Measurements from ENCODE around the gene ACP3. TPM values are rescaled to one million over a fixed set of nuclear protein-coding genes. Genes with fewer than 3 reads are reported as not detected.

Gene ACP3
- total RNA-seq = 0.77 and 3.5 TPM in 2 replicates
- polyA plus RNA-seq = 3.9 and 25.3 TPM in 2 replicates
- polyA plus RNA-seq (2012) = 2.6 and 14.7 TPM in 2 replicates
- 5.9 and 83.5 TPM in 2 replicates for polyA minus RNA-seq (ENCODE audit: low replicate concordance)

- no peaks in the 10 kb centered on the region for H3K27me3 ChIP-seq (ENCODE audit: control insufficient read depth, insufficient read depth, low read length)
- peak within 1 kb of the TSS in 3 of 4 experiments; percentile 4 to 48 (median 7) for H3K4me3 ChIP-seq (replicated peaks in 1 of 4; ENCODE audit: control extremely low read depth in 1 of 4, insufficient read depth in 1 of 4, low read depth in 3 of 4, low read length in 4 of 4)
- H4K20me1 ChIP-seq (ENCODE audit: control insufficient read depth, extremely low read depth, insufficient read depth, low read length) = no peaks in the 10 kb centered on the region
- H3K27ac ChIP-seq (ENCODE audit: insufficient read depth, low read length) = peak within 1 kb of the TSS; percentile 3
- no peaks in the 10 kb centered on the region for H3K9me3 ChIP-seq (ENCODE audit: control insufficient read depth, insufficient read depth, low read depth, low read length)
- TF ChIP-seq CTCF (conservative IDR thresholded peaks at IDR 0.05 in 1 of 2, IDR thresholded peaks at IDR 0.05 in 1 of 2; ENCODE audit: low read depth in 1 of 2, low read length in 2 of 2) (no peak), EZH2 (IDR thresholded peaks at IDR 0.05; ENCODE audit: low read length, missing control alignments) (no peak)
- H3K79me2 ChIP-seq (ENCODE audit: control insufficient read depth, insufficient read depth, low read length) = no peaks in the 10 kb centered on the region
- DNase-seq (ENCODE audit: low read depth in 2 of 2) = peak; percentile 90 to 96
- H3K4me1 ChIP-seq (ENCODE audit: control insufficient read depth, extremely low read depth, insufficient read depth, low read length) = peaks cover 6% of the 10 kb centered on the region
- H3K36me3 ChIP-seq (ENCODE audit: control insufficient read depth, insufficient read depth, low read length) = no peaks in the 10 kb centered on the region
- H3K4me2 ChIP-seq (ENCODE audit: extremely low read depth, insufficient read depth, low read length) = peak within 1 kb of the TSS; percentile 65
- no peak within 1 kb of the TSS for H3K9ac ChIP-seq (ENCODE audit: insufficient read depth, low read length)
- H2AFZ ChIP-seq (ENCODE audit: low read length) = peak within 1 kb of the TSS; percentile 19
Observed at GRCh38 chr3:132317229-132317948, at the start of gene ACP3. ACP3 (plus strand) TSS chr3:132317407; CDS start chr3:132317457, 50 bp downstream.

- H3K27me3 ChIP-seq (ENCODE audit: control insufficient read depth, insufficient read depth, low read length) = no peaks in the 10 kb centered on the region
- DNase-seq (ENCODE audit: low read depth in 2 of 2) = peak; percentile 28 to 39
Observed at GRCh38 chr3:132268956-132269355, 48.3 kb upstream of the ACP3 start.

More at GRCh38 chr3:132268956-132269355, 48.3 kb upstream of the ACP3 start:
- no peak overlapping the region for H3K9ac ChIP-seq (ENCODE audit: insufficient read depth, low read length)
- H3K9me3 ChIP-seq (ENCODE audit: control insufficient read depth, insufficient read depth, low read depth, low read length) = no peaks in the 10 kb centered on the region
- no peak overlapping the region for H3K4me2 ChIP-seq (ENCODE audit: extremely low read depth, insufficient read depth, low read length)
- H3K79me2 ChIP-seq (ENCODE audit: control insufficient read depth, insufficient read depth, low read length) = no peaks in the 10 kb centered on the region
- TF ChIP-seq EZH2 (IDR thresholded peaks at IDR 0.05; ENCODE audit: low read length, missing control alignments) (no peak), CTCF (conservative IDR thresholded peaks at IDR 0.05 in 1 of 2, IDR thresholded peaks at IDR 0.05 in 1 of 2; ENCODE audit: low read depth in 1 of 2, low read length in 2 of 2) (peak; percentile 46 to 56)
- H3K27ac ChIP-seq (ENCODE audit: insufficient read depth, low read length) = no peak overlapping the region
- H3K4me3 ChIP-seq (replicated peaks in 1 of 4; ENCODE audit: control extremely low read depth in 1 of 4, insufficient read depth in 1 of 4, low read depth in 3 of 4, low read length in 4 of 4) = no peak overlapping the region
- no peaks in the 10 kb centered on the region for H3K4me1 ChIP-seq (ENCODE audit: control insufficient read depth, extremely low read depth, insufficient read depth, low read length)
- no peaks in the 10 kb centered on the region for H4K20me1 ChIP-seq (ENCODE audit: control insufficient read depth, extremely low read depth, insufficient read depth, low read length)
- no peak overlapping the region for H2AFZ ChIP-seq (ENCODE audit: low read length)
- no peaks in the 10 kb centered on the region for H3K36me3 ChIP-seq (ENCODE audit: control insufficient read depth, insufficient read depth, low read length)

All from fibroblast of lung (primary cell).